Hepatocyte (in vitro differentiated cells): ENCODE results near the gene SLC18A2.

ENCODE experiments used
- CTCF ChIP-seq: fragments of 200-600 bp; sonication (generic); IDR thresholded peaks from 2 replicates; pipeline ENCODE4 v1.5.1; 2016; ENCODE audit warnings: antibody characterized with exemption, mild to moderate bottlenecking; ENCODE audit not compliant: poor library complexity
- EZH2 ChIP-seq: fragments of 200-600 bp; sonication (generic); IDR thresholded peaks from 2 replicates; pipeline ENCODE4 v1.6.1; 2016; ENCODE audit warnings: antibody characterized with exemption, mild to moderate bottlenecking, borderline replicate concordance

- TF ChIP-seq CTCF = peak; percentile 100
- TF ChIP-seq EZH2 = no peak
These were observed 24.2 kb upstream of the SLC18A2 start for GRCh38 chr10:117216611-117217195.
